ENCODE results near the gene CXADR. TPM values are rescaled to one million over a fixed set of nuclear protein-coding genes. Genes with fewer than 3 reads are reported as not detected.
"Not testable (repeated sequence)": the region's sequence is repeated elsewhere in the genome, so short reads cannot be mapped to it uniquely, and the experiment has no call there.

Gene CXADR
- total and polyA plus RNA-seq, 9 of the 15 experiments (the other 6 are each of a cell fraction or from before 2014, with no cell fraction given), result 0.01 to 0.41 (median 0.14) TPM

DNA sequence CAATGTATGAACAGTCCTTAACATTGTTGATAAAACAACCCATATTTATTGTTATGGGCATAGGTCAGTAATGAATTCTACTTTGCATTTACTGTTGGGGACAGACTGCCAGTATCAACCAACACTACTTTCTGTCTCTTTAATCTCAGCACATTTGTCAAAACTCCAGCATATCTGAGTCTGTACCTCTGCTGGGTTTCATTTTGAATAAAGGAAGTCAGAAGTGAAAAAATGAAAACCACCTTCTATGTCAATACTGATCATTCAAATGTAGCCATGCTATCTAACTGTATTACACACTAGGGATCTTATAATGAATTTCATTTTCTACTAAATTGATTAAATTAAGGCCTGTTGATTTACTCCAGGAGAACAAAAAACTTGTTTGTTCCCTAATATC lies 24.2 kb upstream of the CXADR start:
- in situ Hi-C loops (cut with MboI), result no loop called here
- no peaks in the 10 kb centered on the region for H3K9me3 ChIP-seq (replicated peaks; ENCODE audit: control insufficient read depth, insufficient read depth, low read depth, low read length)
- H3K27me3 ChIP-seq (ENCODE audit: control insufficient read depth in 2 of 2, insufficient read depth in 2 of 2, low read length in 2 of 2), result no peaks in the 10 kb centered on the region
- no peaks in the 10 kb centered on the region for H4K20me1 ChIP-seq (replicated peaks; ENCODE audit: control insufficient read depth, insufficient read depth, low read length)
- no peak overlapping the region for H3K4me2 ChIP-seq (ENCODE audit: insufficient read depth, low read length)
- CTCF ChIA-PET (ENCODE audit: low intra/inter-chr PET ratio), result no interaction called here
- intact Hi-C loops (cut with micrococcal nuclease), result no loop called here
- no peak for TF ChIP-seq PHB2 (IDR thresholded peaks at IDR 0.05; ENCODE audit: low read depth)
- TF ChIP-seq SUPT5H (IDR thresholded peaks at IDR 0.05), result no peak
- no peak for TF ChIP-seq L3MBTL2 (IDR thresholded peaks at IDR 0.05)
- TF ChIP-seq MTA2 (IDR thresholded peaks at IDR 0.05; ENCODE audit: low read depth), result no peak
- no peak for TF ChIP-seq NFYB (IDR thresholded peaks at IDR 0.05; ENCODE audit: extremely low read depth, insufficient read length)
- no peak for TF ChIP-seq PPARD (CRISPR knock-in tag; IDR thresholded peaks at IDR 0.05)
- TF ChIP-seq POLR2AphosphoS5 (IDR thresholded peaks at IDR 0.05; ENCODE audit: control insufficient read depth, insufficient read depth, low read depth, low read length), result no peak
- H3K36me3 ChIP-seq (ENCODE audit: control insufficient read depth, insufficient read depth, low read length), result no peaks in the 10 kb centered on the region
- no peak overlapping the region for H3K27ac ChIP-seq (ENCODE audit: extremely low read depth, low read depth, low read length)
- no TSS peak for BruUV-seq (replicated peaks)
- no peaks in the 10 kb centered on the region for H3K9me1 ChIP-seq (ENCODE audit: control insufficient read depth, insufficient read depth, low read length)
- no peak overlapping the region for H3K4me3 ChIP-seq
- ATAC-seq (no peak), FAIRE-seq (no peak), DNase-seq (ENCODE audit: extremely low read depth in 1 of 4, low spot score in 3 of 4) (no peak)
- H2AFZ ChIP-seq (ENCODE audit: low read depth, low read length), result no peak overlapping the region
- H3K79me2 ChIP-seq (ENCODE audit: control insufficient read depth, insufficient read depth, low read length), result no peaks in the 10 kb centered on the region
- no peaks in the 10 kb centered on the region for H3K4me1 ChIP-seq (replicated peaks in 1 of 2; ENCODE audit: control insufficient read depth in 2 of 2, insufficient read depth in 2 of 2, low read length in 2 of 2)
- H3K9ac ChIP-seq (ENCODE audit: insufficient read depth in 1 of 2, low read depth in 2 of 2, low read length in 2 of 2), result no peak overlapping the region
- POLR2A ChIA-PET, result no interaction called here

DNA sequence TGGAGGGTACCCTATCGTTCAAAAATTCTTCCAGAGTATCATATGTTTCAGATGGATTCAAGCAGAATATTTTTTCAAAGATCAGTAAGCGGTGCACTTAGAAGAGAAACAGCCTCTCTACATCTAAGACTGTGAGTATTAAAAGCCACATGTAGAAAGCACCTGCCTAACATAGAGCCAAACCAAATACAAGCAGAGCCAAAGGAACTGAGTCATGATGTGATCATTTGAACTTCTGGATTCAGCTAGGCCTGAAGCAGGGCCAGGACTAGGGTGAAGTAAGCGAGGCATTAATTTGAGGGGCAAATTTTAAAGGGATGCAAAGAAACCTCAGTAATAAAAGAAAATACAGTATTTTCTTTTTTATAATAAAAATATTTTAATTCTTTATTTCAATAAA lies 23.3 kb upstream of the CXADR start:
- H3K27me3 ChIP-seq (ENCODE audit: control insufficient read depth in 2 of 2, insufficient read depth in 2 of 2, low read length in 2 of 2); CTCF ChIA-PET (ENCODE audit: low intra/inter-chr PET ratio); H3K4me2 ChIP-seq (ENCODE audit: insufficient read depth, low read length); DNase-seq (ENCODE audit: extremely low read depth in 1 of 4, low spot score in 3 of 4); H3K4me1 ChIP-seq (replicated peaks in 1 of 2; ENCODE audit: control insufficient read depth in 2 of 2, insufficient read depth in 2 of 2, low read length in 2 of 2); H3K27ac ChIP-seq (ENCODE audit: extremely low read depth, low read depth, low read length); FAIRE-seq; H2AFZ ChIP-seq (ENCODE audit: low read depth, low read length); H3K79me2 ChIP-seq (ENCODE audit: control insufficient read depth, insufficient read depth, low read length); POLR2A ChIA-PET; H3K4me3 ChIP-seq; ATAC-seq; intact Hi-C loops (cut with micrococcal nuclease); in situ Hi-C loops (cut with MboI); H3K9ac ChIP-seq (ENCODE audit: insufficient read depth in 1 of 2, low read depth in 2 of 2, low read length in 2 of 2); BruUV-seq (replicated peaks); H3K9me3 ChIP-seq (replicated peaks; ENCODE audit: control insufficient read depth, insufficient read depth, low read depth, low read length); H4K20me1 ChIP-seq (replicated peaks; ENCODE audit: control insufficient read depth, insufficient read depth, low read length); H3K9me1 ChIP-seq (ENCODE audit: control insufficient read depth, insufficient read depth, low read length); H3K36me3 ChIP-seq (ENCODE audit: control insufficient read depth, insufficient read depth, low read length): not testable (repeated sequence)
- 0% methylated on average over 3 of the region's 3 CpGs for WGBS (ENCODE audit: insufficient coverage, low coverage, missing lambda C conversion rate)

Measured in K562 (cell line).